ENCODE data around the gene ETV7. TPM values are rescaled to one million over a fixed set of nuclear protein-coding genes. Genes with fewer than 3 reads are reported as not detected.

The ETV7 gene
- total and polyA plus RNA-seq, 2 experiments from 2014 or later = 0.47 to 1.2 TPM

GRCh38 chr6:36336208-36336710, 51.2 kb downstream of the ETV7 start (continued):
- TF ChIP-seq ETS1 (IDR thresholded peaks at IDR 0.05) = no peak
- no peak for TF ChIP-seq STAT1 (IDR thresholded peaks at IDR 0.05; ENCODE audit: unreplicated experiment)
- TF ChIP-seq NANOG (IDR thresholded peaks at IDR 0.05; ENCODE audit: borderline replicate concordance) = no peak
- TF ChIP-seq CREB1 (CRISPR knock-in tag; IDR thresholded peaks at IDR 0.05; ENCODE audit: low read depth) = no peak
- TF ChIP-seq ZNF462 (CRISPR knock-in tag; IDR thresholded peaks at IDR 0.05) = no peak
- TF ChIP-seq ZNF114 (CRISPR knock-in tag; IDR thresholded peaks at IDR 0.05) = no peak
- TF ChIP-seq POLR2AphosphoS5 (IDR thresholded peaks at IDR 0.05; ENCODE audit: low read depth) = no peak

- H3K9me2 ChIP-seq (ENCODE audit: insufficient read depth) = no peaks in the 10 kb centered on the region
- H2AFZ ChIP-seq = 0 out of 2 replicates have a peak overlapping the region, but pooled peaks have one; percentile 32
- DNase-seq (ENCODE audit: low spot score) (no peak), ATAC-seq (no peak)
- TF ChIP-seq, protein P1, sequence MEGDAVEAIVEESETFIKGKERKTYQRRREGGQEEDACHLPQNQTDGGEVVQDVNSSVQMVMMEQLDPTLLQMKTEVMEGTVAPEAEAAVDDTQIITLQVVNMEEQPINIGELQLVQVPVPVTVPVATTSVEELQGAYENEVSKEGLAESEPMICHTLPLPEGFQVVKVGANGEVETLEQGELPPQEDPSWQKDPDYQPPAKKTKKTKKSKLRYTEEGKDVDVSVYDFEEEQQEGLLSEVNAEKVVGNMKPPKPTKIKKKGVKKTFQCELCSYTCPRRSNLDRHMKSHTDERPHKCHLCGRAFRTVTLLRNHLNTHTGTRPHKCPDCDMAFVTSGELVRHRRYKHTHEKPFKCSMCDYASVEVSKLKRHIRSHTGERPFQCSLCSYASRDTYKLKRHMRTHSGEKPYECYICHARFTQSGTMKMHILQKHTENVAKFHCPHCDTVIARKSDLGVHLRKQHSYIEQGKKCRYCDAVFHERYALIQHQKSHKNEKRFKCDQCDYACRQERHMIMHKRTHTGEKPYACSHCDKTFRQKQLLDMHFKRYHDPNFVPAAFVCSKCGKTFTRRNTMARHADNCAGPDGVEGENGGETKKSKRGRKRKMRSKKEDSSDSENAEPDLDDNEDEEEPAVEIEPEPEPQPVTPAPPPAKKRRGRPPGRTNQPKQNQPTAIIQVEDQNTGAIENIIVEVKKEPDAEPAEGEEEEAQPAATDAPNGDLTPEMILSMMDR (conservative IDR thresholded peaks at IDR 0.05; ENCODE audit: low read depth in 2 of 2) = no peak
- TF ChIP-seq JUNB (IDR thresholded peaks at IDR 0.05; ENCODE audit: unreplicated experiment) (no peak), NANOG (IDR thresholded peaks at IDR 0.05; ENCODE audit: borderline replicate concordance) (no peak), ZNF114 (CRISPR knock-in tag; IDR thresholded peaks at IDR 0.05) (no peak), EZH2phosphoT487 (IDR thresholded peaks at IDR 0.05; ENCODE audit: unreplicated experiment) (no peak), ZNF331 (CRISPR knock-in tag; IDR thresholded peaks at IDR 0.05; ENCODE audit: low read depth) (no peak), STAT1 (IDR thresholded peaks at IDR 0.05; ENCODE audit: unreplicated experiment) (no peak), CREB1 (CRISPR knock-in tag; IDR thresholded peaks at IDR 0.05; ENCODE audit: low read depth) (no peak)
- H3K9me3 Mint-ChIP-seq = no peaks in the 10 kb centered on the region; the same call in 2 of the 3 replicates
- no peak overlapping the region for H3K27ac ChIP-seq (ENCODE audit: low read depth)
- no peaks in the 10 kb centered on the region for H4K20me1 ChIP-seq (replicated peaks; ENCODE audit: insufficient read depth)
- H3K36me3 Mint-ChIP-seq (ENCODE audit: low read depth) = no peaks in the 10 kb centered on the region; the same call in 2 of the 3 replicates
- H3K27ac Mint-ChIP-seq = no peak overlapping the region
- H3K4me3 ChIP-seq = no peak overlapping the region
- H3K27me3 Mint-ChIP-seq (ENCODE audit: insufficient read depth, low read depth, poor library complexity) = peaks cover 17% of the 10 kb centered on the region
- H3F3A ChIP-seq (replicated peaks; ENCODE audit: low read depth) = 0 out of 2 replicates have a peak, but pooled peaks cover 5% of the 10 kb centered on the region
- H3K79me2 ChIP-seq (replicated peaks; ENCODE audit: insufficient read depth) = no peaks in the 10 kb centered on the region
- H3K36me3 ChIP-seq (ENCODE audit: insufficient read depth) = no peaks in the 10 kb centered on the region
- H3K27me3 ChIP-seq (ENCODE audit: insufficient read depth) = peaks cover 8% of the 10 kb centered on the region
- H3K4me3 Mint-ChIP-seq = no peak overlapping the region
- no peak overlapping the region for H3K4me2 ChIP-seq
- H3K4me1 Mint-ChIP-seq = peaks cover 21% of the 10 kb centered on the region
- no peaks in the 10 kb centered on the region for H3K4me1 ChIP-seq (ENCODE audit: insufficient read depth)
Observed at GRCh38 chr6:36335465-36336207, 51.8 kb downstream of the ETV7 start.
